Ishikawa (cell line): Measurements from ENCODE around the gene TXNDC2.

Experiments used
- CEBPB ChIP-seq: IDR thresholded peaks from 2 replicates; pipeline ENCODE4 v1.6.1; 2012
- CREB1 ChIP-seq: IDR thresholded peaks from 2 replicates; pipeline ENCODE4 v1.6.1; 2012; ENCODE audit warnings: low read depth
- EGR1 ChIP-seq: IDR thresholded peaks from 2 replicates; pipeline ENCODE4 v1.6.1; 2012
- EP300 ChIP-seq: IDR thresholded peaks from 2 replicates; pipeline ENCODE4 v1.6.1; 2012; ENCODE audit warnings: borderline replicate concordance
- NFIC ChIP-seq: IDR thresholded peaks from 2 replicates; pipeline ENCODE4 v1.6.1; 2012
- RAD21 ChIP-seq: IDR thresholded peaks from 2 replicates; pipeline ENCODE4 v1.6.1; 2012; ENCODE audit warnings: low read depth
- TAF1 ChIP-seq: IDR thresholded peaks from 2 replicates; pipeline ENCODE4 v1.6.1; 2012; ENCODE audit warnings: low read depth, mild to moderate bottlenecking
- TCF12 ChIP-seq: IDR thresholded peaks from 2 replicates; pipeline ENCODE4 v1.6.1; 2012; ENCODE audit warnings: low read depth
- TEAD4 ChIP-seq: IDR thresholded peaks from 2 replicates; pipeline ENCODE4 v1.6.1; 2012
- USF1 ChIP-seq: IDR thresholded peaks from 2 replicates; pipeline ENCODE4 v1.6.1; 2012
- YY1 ChIP-seq: IDR thresholded peaks from 2 replicates; pipeline ENCODE4 v1.6.1; 2012; ENCODE audit warnings: low read depth
- ZBTB7A ChIP-seq: IDR thresholded peaks from 2 replicates; pipeline ENCODE4 v1.6.1; 2012; ENCODE audit warnings: low read depth
- TF ChIP-seq, protein P1 (sequence below): IDR thresholded peaks from 2 replicates; pipeline ENCODE4 v1.6.1; 2012; ENCODE audit warnings: low read depth, mild to moderate bottlenecking
- TF ChIP-seq, protein P2 (sequence below): IDR thresholded peaks from 2 replicates; pipeline ENCODE4 v1.6.1; 2012

Gene TXNDC2

DNA sequence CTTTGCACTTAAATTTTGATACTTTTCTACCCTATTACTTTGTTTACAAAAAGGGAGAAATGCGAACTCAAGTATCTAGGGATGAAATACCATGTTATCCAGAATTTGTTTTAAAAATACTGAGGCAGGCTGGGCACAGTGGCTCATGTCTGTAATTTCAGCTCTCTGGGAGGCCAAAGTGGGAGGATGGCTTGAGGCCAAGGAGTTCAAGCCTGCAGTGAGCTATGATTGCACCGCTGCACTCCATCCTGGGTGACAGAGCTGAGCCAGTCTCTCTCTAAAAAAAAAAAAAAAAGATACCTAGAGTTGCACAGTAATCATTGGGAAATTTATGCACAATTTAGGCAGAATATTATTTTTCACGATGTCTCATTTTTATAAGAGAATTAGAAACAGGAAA, 15.6 kb downstream of the TXNDC2 start:
- TF ChIP-seq NFIC: peak; percentile 54
- no peak for TF ChIP-seq TEAD4

GRCh38 chr18:9902832-9903231, 17.1 kb downstream of the TXNDC2 start:
- TF ChIP-seq NFIC (no peak), CREB1 (no peak), YY1 (no peak)
- TF ChIP-seq, protein P1, sequence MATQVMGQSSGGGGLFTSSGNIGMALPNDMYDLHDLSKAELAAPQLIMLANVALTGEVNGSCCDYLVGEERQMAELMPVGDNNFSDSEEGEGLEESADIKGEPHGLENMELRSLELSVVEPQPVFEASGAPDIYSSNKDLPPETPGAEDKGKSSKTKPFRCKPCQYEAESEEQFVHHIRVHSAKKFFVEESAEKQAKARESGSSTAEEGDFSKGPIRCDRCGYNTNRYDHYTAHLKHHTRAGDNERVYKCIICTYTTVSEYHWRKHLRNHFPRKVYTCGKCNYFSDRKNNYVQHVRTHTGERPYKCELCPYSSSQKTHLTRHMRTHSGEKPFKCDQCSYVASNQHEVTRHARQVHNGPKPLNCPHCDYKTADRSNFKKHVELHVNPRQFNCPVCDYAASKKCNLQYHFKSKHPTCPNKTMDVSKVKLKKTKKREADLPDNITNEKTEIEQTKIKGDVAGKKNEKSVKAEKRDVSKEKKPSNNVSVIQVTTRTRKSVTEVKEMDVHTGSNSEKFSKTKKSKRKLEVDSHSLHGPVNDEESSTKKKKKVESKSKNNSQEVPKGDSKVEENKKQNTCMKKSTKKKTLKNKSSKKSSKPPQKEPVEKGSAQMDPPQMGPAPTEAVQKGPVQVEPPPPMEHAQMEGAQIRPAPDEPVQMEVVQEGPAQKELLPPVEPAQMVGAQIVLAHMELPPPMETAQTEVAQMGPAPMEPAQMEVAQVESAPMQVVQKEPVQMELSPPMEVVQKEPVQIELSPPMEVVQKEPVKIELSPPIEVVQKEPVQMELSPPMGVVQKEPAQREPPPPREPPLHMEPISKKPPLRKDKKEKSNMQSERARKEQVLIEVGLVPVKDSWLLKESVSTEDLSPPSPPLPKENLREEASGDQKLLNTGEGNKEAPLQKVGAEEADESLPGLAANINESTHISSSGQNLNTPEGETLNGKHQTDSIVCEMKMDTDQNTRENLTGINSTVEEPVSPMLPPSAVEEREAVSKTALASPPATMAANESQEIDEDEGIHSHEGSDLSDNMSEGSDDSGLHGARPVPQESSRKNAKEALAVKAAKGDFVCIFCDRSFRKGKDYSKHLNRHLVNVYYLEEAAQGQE: no peak

GRCh38 chr18:9905401-9905922, 19.7 kb downstream of the TXNDC2 start:
- TF ChIP-seq, protein P2, sequence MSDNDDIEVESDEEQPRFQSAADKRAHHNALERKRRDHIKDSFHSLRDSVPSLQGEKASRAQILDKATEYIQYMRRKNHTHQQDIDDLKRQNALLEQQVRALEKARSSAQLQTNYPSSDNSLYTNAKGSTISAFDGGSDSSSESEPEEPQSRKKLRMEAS: no peak
- TF ChIP-seq TCF12 (no peak), YY1 (no peak), NFIC (no peak), USF1 (no peak), TAF1 (no peak), EGR1 (no peak), CEBPB (no peak), ZBTB7A (no peak), EP300 (no peak), CREB1 (no peak), RAD21 (no peak)
- TF ChIP-seq, protein P1: no peak

- TF ChIP-seq NFIC (no peak), EGR1 (no peak), TEAD4 (no peak), YY1 (no peak)
- TF ChIP-seq, protein P1: no peak
Measured at GRCh38 chr18:9906481-9906880, 20.7 kb downstream of the TXNDC2 start.

- no peak for TF ChIP-seq TAF1
- TF ChIP-seq YY1: no peak
- no peak for TF ChIP-seq EGR1
- TF ChIP-seq, protein P1: no peak
- no peak for TF ChIP-seq EP300
- no peak for TF ChIP-seq CREB1
Measured at GRCh38 chr18:9907867-9908266, 22.1 kb downstream of the TXNDC2 start.
